Lower lobe of right lung (tissue), 2 donors: ENCODE results near the gene LRP8. TPM values are rescaled to one million over a fixed set of nuclear protein-coding genes. Genes with fewer than 3 reads are reported as not detected.
A peak's percentile ranks its signal among the peaks of the same experiment; 100 is the strongest.

Experiments
- ATAC-seq, 2 donors: fragments of 200-7000 bp; cut with Tn5 transposase; one replicate each; pipeline ENCODE4 v1.9.1; 2020 to 2022; ENCODE audit warnings: mild to moderate bottlenecking in 2 of 2, moderate library complexity in 2 of 2
- DNase-seq: peaks from one replicate; pipeline ENCODE4 v3.0.0-alpha.2; 2020
- H3K27ac ChIP-seq: fragments of 200-600 bp; one replicate; pipeline ENCODE4 v1.8.0; 2022
- H3K27me3 ChIP-seq: fragments of 200-600 bp; one replicate; pipeline ENCODE4 v1.8.0; 2022; ENCODE audit warnings: low read depth
- H3K36me3 ChIP-seq: fragments of 200-600 bp; one replicate; pipeline ENCODE4 v1.8.0; 2022; ENCODE audit warnings: mild to moderate bottlenecking
- H3K4me1 ChIP-seq: fragments of 200-600 bp; one replicate; pipeline ENCODE4 v1.8.0; 2022
- H3K4me3 ChIP-seq: fragments of 200-600 bp; one replicate; pipeline ENCODE4 v1.8.0; 2022; ENCODE audit warnings: mild to moderate bottlenecking
- H3K9me3 ChIP-seq: fragments of 200-600 bp; one replicate; pipeline ENCODE4 v1.8.0; 2022
- CTCF ChIP-seq: fragments of 200-600 bp; IDR thresholded peaks from one replicate; pipeline ENCODE4 v1.8.0; 2022; ENCODE audit warnings: antibody characterized with exemption, mild to moderate bottlenecking
- intact Hi-C: fragments of 100-400 bp; cut with DNase I; formaldehyde crosslinking; loops from one replicate; pipeline ENCODE4 v1.11.0; 2022
- total RNA-seq: library from RNA; stranded (reverse); fragmentation: NEBNext Ultra II Directional; extraction: Animal tissue kit (Norgen Biotek cat#: 25700); gene quantifications from one replicate; pipeline ENCODE4 v1.2.1, GENCODE V29; 2021
- donor health status: DM: no; HTN: yes; CAD: no; lungs with severe emphysema.

LRP8 gene
- total RNA-seq, 1 donor from 2014 or later, result 9.2 TPM

GRCh38 chr1:53331446-53332185 lies 3.7 kb upstream of the LRP8 start:
- Histone ChIP-seq H3K27me3 (no peaks in the 10 kb centered on the region), H3K36me3 (no peaks in the 10 kb centered on the region), H3K4me1 (peaks cover 20% of the 10 kb centered on the region), H3K27ac (no peak overlapping the region), H3K4me3 (no peak overlapping the region), H3K9me3 (no peaks in the 10 kb centered on the region)
- no peak for TF ChIP-seq CTCF
- ATAC-seq (no peak), DNase-seq (no peak)
- intact Hi-C loops, result no loop called here

- DNase-seq (peak; percentile 73), ATAC-seq (no peak)
- H3K27me3 ChIP-seq, result no peaks in the 10 kb centered on the region
- H3K36me3 ChIP-seq, result no peaks in the 10 kb centered on the region
- peaks cover 24% of the 10 kb centered on the region for H3K4me1 ChIP-seq
- intact Hi-C loops, result no loop called here
- no peaks in the 10 kb centered on the region for H3K9me3 ChIP-seq
- H3K27ac ChIP-seq, result no peak overlapping the region
- no peak overlapping the region for H3K4me3 ChIP-seq
- TF ChIP-seq CTCF, result no peak
Observed at GRCh38 chr1:53330819-53331218, 2.9 kb upstream of the LRP8 start.

- peak overlapping the region; percentile 43 for H3K4me3 ChIP-seq
- ATAC-seq (no peak), DNase-seq (peak; percentile 36)
- intact Hi-C loops, result no loop called here
- no peak overlapping the region for H3K27ac ChIP-seq
- no peak for TF ChIP-seq CTCF
- H3K9me3 ChIP-seq, result no peaks in the 10 kb centered on the region
- H3K27me3 ChIP-seq, result no peaks in the 10 kb centered on the region
- peaks cover 44% of the 10 kb centered on the region for H3K4me1 ChIP-seq
- H3K36me3 ChIP-seq, result no peaks in the 10 kb centered on the region
Observed at GRCh38 chr1:53328541-53329499, 950 bp upstream of the LRP8 start.

- no peak for TF ChIP-seq CTCF
- no peaks in the 10 kb centered on the region for H3K27me3 ChIP-seq
- intact Hi-C loops, result no loop called here
- peaks cover 44% of the 10 kb centered on the region for H3K4me1 ChIP-seq
- no peaks in the 10 kb centered on the region for H3K36me3 ChIP-seq
- H3K9me3 ChIP-seq, result no peaks in the 10 kb centered on the region
- peak overlapping the region; percentile 59 for H3K27ac ChIP-seq
- DNase-seq, result peak; percentile 65
- peak overlapping the region; percentile 80 for H3K4me3 ChIP-seq
- ATAC-seq, result peak; percentile 3 to 16
Observed at GRCh38 chr1:53327182-53327913, 522 bp downstream of the LRP8 start.

DNA sequence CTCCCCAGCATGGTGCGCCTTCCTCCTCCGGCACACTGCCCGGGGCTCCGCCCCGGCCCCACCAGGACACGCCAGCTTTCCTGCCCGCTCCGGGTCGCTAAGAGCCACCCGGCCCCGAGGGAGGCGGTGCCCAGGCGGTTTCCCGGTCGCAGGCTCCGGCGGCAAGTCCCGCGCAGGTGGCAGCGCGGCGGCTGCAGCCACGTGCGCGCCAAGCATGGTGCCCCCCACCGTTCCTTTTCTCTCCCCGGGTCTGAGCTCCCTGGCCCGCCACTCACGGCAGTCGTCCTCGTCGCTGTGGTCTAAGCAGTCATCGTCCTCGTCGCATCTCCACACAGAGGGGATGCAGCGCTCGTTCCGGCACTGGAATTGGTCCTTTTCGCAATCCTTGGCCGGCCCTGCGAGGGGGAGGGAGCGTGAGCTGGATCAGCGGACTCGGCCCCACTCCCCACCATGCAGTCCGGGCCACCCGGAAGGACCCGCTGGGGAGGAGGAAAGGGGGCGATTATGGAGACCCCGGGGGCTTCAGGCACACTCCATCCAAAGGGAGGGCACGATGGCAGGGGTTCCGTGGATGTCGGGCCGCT lies 1.2 kb downstream of the LRP8 start:
- peak; percentile 60 to 65 for ATAC-seq
- TF ChIP-seq CTCF, result no peak
- peak; percentile 54 for DNase-seq
- no peaks in the 10 kb centered on the region for H3K9me3 ChIP-seq
- intact Hi-C loops, result no loop called here
- peak overlapping the region; percentile 59 for H3K27ac ChIP-seq
- peak overlapping the region; percentile 80 for H3K4me3 ChIP-seq
- H3K4me1 ChIP-seq, result peaks cover 44% of the 10 kb centered on the region
- H3K27me3 ChIP-seq, result no peaks in the 10 kb centered on the region
- H3K36me3 ChIP-seq, result no peaks in the 10 kb centered on the region
